Stimulated activated CD4-positive, alpha-beta T cell treated with anti-CD3 and anti-CD28 coated beads, Interleukin-1b, Interleukin-23, amount 100 ng/mL, for 1 hour (primary cell): ENCODE measurements around the gene BEND2.
"Not testable (repeated sequence)": the region's sequence is repeated elsewhere in the genome, so short reads cannot be mapped to it uniquely, and the experiment has no call there.

ENCODE experiments used
- DNase-seq, 2 donors: peaks; one replicate each; pipeline ENCODE4 v3.0.0-alpha.2; 2020; ENCODE audit warnings: low read depth in 2 of 2

BEND2 gene

DNA sequence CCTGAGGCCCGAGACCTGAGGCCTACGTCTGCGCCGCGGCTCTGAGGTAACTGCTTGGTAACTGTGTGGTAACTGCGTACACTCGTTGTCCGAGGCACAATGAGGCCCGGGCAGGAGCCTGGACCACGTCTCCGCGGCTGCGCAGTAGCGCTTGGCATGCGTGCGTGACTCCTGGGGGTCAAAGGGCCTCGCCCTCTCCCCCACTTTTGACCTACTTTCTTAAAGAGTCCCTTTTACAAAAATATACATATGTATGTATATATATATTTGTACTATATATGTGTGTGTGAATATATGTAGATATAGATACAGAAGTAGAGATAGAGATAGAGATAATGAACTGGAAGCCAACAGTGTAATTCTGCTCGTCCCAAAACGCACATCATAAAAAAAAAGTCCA lies at the start of gene BEND2:
Gene BEND2 (minus strand): TSS at position 101 of the 400 bp plus-strand sequence. CDS start 136 bp downstream, outside the sequence.
- DNase-seq = no peak

GRCh38 chrX:18255059-18255458 lies 34.4 kb upstream of the BEND2 start:
- DNase-seq = no peak

DNA sequence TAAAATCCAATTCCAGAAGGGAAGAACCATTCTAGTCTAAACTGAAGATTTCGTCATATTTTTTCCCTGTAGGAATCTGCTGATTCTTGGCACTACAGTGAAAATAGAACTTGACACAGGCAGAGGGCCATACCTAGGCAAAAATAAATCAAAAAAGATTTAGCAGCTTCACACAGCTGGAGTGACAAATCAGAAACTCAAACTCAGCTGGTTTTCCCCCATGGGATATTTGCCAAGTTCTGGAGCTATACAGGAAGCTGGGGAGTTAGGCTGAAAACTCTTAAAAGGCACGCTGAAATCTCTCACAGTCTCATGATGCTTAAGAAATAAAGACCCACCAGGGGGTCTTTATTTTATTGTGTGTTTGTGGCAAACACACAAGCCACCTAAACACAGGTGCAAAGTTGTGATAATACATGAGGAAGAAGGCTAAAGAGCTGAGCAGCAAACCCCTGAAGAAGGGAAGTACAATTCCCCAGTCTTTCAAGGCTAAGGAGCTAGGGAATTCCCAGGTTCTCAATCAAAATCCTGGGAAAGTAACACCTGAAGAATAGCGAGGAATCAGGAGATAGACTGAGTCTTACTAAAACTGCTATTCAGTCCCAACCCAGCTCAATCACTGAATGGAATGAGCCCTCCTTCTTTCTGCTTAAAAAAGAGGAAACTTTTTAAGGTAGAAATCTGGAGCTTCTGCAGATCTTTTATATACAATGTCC lies 32.1 kb upstream of the BEND2 start:
- DNase-seq = no peak

- DNase-seq = not testable (repeated sequence)
Measured at GRCh38 chrX:18229646-18230045, 9.0 kb upstream of the BEND2 start.

DNA sequence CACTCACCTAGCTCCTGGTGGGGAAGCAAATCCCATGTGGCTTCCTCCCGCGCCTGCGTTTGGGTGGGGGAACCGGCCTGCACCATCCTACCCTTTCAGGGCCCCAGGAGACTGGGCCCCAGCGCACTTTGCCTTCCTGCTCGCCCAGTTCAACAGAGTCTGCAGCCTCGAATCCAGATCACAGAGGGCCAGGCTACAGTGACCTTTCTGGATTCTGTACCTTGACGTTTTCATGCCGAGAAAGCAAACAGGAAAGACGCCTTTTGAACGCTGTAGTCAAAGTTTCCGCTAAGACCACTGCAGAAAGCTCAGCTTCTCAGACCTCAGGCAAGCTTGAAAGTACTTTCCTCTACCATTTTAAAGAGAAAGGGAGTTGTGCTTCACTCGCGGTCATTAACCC lies 7.4 kb upstream of the BEND2 start:
- no peak for DNase-seq

GRCh38 chrX:18227458-18227857 lies 6.8 kb upstream of the BEND2 start:
- no peak for DNase-seq

DNA sequence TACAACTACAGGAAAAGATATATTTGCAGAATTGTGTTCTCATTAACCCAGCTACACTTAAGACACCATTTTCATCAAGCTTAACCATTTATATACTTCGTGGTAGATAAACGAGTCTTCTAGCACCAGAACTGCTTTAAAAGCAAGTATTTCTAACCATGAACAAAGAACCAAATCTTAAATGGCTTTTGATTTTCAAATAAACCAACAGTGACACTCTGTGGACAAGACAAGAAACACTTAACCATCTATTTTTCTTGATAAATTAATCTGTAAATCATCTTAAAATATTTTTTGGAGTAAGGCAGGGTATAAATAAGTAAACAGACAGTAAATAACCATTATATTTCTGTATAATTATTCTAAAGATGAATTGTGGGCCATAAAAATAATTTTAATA lies 10.2 kb downstream of the BEND2 start:
- no peak for DNase-seq

DNA sequence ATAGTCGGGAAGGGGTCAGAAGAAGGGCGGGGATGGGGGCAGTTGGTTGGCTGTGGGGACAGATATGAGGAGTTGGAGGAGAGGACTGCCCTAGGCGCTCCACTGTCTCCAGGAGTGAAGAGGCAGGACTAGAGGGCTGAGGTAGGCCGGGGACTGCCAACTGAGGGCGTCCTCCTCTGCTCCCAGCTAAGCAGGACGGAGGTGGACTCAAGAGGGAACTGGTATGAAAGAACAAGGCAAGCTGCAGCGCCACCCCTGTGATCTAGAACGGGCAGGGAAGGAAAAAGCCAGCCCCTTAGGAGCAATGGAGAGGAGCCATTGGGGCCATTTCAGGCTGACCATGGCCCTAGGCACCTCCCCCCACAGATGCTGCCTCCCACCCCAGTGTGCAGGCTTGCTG lies 14.0 kb downstream of the BEND2 start:
- no peak for DNase-seq

GRCh38 chrX:18203631-18204030 lies 17.1 kb downstream of the BEND2 start:
- no peak for DNase-seq

DNA sequence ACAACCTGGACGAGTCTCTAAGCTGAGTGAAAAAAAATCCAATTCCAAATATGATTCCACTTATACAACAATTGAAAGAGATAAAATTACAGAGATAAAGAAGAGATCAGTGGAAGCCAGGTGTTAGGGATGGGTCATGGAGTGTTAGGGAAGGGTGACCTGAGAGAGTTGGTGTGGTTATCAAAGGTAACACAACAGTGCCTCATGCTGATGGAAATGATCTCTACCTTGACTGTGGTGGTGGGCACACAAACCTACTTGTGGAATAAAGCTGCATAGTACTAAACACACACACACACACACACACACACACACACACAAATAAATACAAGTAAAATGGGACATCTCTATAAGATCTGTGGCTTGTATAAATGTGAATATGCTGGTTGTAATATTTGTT lies 26.0 kb downstream of the BEND2 start:
- DNase-seq = no peak

GRCh38 chrX:18179446-18179845 lies 41.2 kb downstream of the BEND2 start:
- no peak for DNase-seq

GRCh38 chrX:18174971-18175370 lies 45.7 kb downstream of the BEND2 start:
- no peak for DNase-seq

DNA sequence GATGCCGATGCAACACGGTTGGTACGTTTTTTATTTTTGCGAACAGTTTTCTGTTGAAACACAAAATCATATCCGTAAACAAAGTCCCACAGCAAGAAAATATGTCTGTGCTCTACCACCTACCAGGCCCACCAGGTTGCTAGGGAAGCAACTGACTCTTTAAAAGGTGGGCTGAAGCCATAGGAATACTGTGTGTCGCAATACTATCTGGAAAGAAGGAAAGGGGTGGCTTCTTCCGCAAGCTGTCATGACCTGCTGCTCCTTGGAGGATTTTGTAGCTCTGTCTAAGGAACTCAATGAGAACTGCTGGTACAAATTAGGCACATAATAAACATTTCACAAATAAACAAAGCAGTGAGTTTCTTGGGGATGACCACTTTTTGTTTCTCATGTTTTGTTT lies 46.5 kb downstream of the BEND2 start:
- no peak for DNase-seq

GRCh38 chrX:18173494-18174180 lies 47.0 kb downstream of the BEND2 start:
- no peak for DNase-seq

- no peak for DNase-seq
Measured at GRCh38 chrX:18172970-18173369, 47.7 kb downstream of the BEND2 start.

DNA sequence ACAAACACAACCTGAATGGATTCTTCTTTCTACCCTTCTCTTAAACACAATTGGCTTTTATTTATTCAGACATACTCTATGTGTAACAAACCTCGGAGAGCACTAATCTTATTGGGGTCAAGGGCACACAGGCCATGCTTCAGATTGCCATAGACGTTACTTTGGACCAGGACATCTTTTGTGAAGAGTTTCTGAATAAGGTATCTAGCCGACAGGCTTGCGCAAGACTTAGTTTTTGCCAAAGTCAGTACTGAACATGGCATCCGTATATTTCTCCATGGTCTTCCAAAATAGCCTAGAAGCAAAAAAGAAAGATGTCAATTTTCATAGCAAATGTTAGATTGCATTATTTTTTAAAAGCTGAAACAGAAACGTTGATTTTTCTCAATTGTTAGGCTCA lies 49.8 kb downstream of the BEND2 start:
- DNase-seq = no peak

DNA sequence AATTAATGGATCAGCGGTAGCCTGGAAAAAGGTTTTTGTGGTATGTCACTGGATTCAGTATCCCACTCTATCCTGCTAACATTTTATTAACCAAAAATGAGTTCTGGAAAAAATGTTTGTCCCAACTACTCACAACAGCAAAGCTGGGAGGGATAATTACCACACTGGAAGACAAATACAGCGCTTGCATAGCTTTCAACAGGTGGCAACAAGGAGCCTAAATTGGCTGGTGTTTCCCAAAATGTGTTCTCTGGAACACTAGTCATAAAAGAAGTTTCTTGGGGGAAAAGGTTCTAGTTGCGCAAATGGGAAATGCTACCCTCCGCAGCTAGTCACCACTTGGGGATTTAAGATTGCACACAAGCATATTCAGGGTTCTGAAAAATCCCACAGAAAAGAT lies 54.6 kb downstream of the BEND2 start:
- DNase-seq = no peak

DNA sequence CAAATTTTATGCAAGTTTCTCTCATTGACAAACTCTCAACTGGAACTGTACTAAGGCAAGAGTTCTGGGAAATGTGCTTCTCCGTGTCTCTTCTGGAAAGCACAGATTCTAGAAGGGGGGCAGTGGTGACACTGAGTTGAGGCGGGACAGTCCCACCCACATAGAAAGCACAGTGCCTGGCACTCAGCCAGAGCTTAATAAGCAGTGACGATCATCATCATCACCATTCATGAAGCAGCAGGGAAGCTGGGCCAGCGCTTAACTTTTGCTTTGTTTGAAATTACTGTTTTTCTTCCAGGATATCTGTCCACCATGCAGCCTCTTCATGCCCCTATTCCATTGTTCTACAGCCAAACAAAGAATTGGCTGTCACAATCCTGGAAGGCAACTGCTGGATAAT lies 60.3 kb downstream of the BEND2 start:
- DNase-seq = no peak

DNA sequence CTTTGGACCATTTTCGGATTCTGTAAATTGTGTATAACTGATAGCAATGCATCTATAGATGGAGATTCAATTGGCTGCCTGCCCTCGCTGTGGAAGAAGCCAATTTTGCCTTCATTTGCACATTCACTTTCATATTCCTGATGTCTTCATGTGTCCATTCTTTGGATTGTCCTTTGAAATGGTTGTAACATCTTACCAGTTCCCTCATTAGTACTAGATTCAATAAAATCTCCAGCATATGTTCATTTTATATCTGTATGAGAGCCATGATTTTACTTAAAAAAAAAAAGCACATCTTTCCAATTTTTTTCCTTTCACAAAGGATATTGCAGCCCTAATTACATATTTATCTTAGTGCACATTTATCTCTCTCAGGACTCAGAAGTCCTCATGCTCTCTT lies 61.7 kb downstream of the BEND2 start:
- DNase-seq = no peak

DNA sequence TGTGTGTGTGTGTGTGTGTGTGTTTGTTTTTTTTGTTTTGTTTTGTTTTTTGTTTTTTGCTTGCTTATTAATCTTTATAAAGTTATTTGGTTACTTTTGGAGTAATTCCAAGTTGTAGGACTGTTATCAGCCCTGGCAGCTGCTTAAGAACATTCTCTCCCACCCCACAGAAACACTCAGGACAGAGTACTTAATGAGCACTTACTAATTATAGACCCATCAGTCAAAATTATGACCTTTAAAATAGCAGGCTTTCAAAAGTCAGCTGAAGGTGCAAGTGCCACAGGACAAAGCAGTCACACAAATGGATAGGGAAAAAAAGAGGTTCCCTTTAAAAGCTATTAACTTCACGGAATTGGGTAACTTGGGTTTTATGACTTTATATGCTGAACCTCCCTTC lies 69.0 kb downstream of the BEND2 start:
- DNase-seq = no peak

GRCh38 chrX:18151157-18151556 lies 69.5 kb downstream of the BEND2 start:
- DNase-seq = no peak

DNA sequence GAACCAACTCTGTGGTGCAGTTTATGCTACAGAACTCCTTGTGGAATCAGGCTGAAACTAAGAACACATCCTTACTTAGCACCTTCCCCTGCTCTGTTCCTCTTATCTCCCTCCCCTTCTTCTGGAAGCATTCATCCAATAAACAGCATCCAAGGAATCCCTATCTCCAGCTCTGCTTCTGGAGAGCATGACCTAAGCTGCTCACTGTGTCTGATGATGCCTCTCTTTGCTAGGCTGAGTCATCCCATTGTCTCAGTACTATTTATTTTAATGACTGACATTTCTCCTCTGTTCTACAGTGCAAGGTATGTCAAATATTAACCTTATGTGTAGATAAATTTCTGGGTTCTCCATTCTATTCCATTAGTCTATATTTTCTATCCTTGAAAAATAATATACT lies 71.2 kb downstream of the BEND2 start:
- no peak for DNase-seq

DNA sequence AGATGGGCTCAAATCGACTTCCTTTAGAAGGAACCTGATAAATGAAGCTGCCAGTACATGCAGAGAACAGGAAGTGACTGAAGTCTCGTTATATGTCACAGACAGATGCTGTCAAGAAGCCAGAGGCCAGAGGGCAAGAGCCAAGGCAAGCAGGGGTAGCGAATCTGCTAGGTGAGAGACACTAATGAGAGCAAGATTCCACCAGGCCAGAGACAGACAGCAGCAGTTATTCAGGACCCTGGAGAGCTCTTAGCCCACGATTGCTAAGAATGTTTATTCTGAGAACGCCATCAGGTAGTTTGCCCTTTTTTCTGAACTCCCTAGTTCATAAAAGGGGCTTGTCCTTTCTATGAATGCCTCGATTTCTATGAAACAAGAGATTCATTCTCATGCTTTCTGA lies 73.7 kb downstream of the BEND2 start:
- DNase-seq = no peak

GRCh38 chrX:18146009-18146408 lies 74.7 kb downstream of the BEND2 start:
- no peak for DNase-seq
